Measurements from ENCODE around the gene CASR. TPM values are rescaled to one million over a fixed set of nuclear protein-coding genes. Genes with fewer than 3 reads are reported as not detected.

Gene CASR
- total and polyA plus RNA-seq, 8 donors, result 6.9 to 24.6 (median 10.5) TPM

GRCh38 chr3:122269045-122269444 lies 85.6 kb downstream of the CASR start:
- WGBS, 2 donors, result 73 to 84% methylated on average over 2 of the region's 2 CpGs
- no peak overlapping the region for H3K27ac ChIP-seq
- H3K4me3 ChIP-seq, result no peak overlapping the region

GRCh38 chr3:122271246-122271898 lies 87.9 kb downstream of the CASR start:
- Histone ChIP-seq H3K4me3 (no peak overlapping the region), H3K27ac (no peak overlapping the region), H3K4me1 (no peaks in the 10 kb centered on the region), H3K36me3 (no peaks in the 10 kb centered on the region), H3K27me3 (no peaks in the 10 kb centered on the region), H3K9me3 (no peaks in the 10 kb centered on the region)
- no peak for TF ChIP-seq CTCF (IDR thresholded peaks at IDR 0.05)
- DNase-seq (no peak), ATAC-seq (no peak), FAIRE-seq (no peak)
- intact Hi-C loops (cut with DNase I), result no loop called here
- WGBS, 2 donors, result 70 to 77% methylated on average over 3 of the region's 3 CpGs

More at GRCh38 chr3:122269045-122269444, 85.6 kb downstream of the CASR start:
- Histone ChIP-seq H3K4me1 (no peaks in the 10 kb centered on the region), H3K36me3 (no peaks in the 10 kb centered on the region), H3K27me3 (no peaks in the 10 kb centered on the region), H3K9me3 (no peaks in the 10 kb centered on the region)
- intact Hi-C loops (cut with DNase I), result no loop called here
- TF ChIP-seq CTCF (IDR thresholded peaks at IDR 0.05), result no peak
- no peak for DNase-seq
- ATAC-seq, result no peak
- FAIRE-seq, result no peak

- no peak for ATAC-seq
- no peaks in the 10 kb centered on the region for H3K9me3 ChIP-seq
- no peaks in the 10 kb centered on the region for H3K36me3 ChIP-seq
- TF ChIP-seq CTCF (IDR thresholded peaks at IDR 0.05), result no peak
- H3K4me1 ChIP-seq, result no peaks in the 10 kb centered on the region
- no peak for DNase-seq
- FAIRE-seq, result no peak
- intact Hi-C loops (cut with DNase I), result no loop called here
- H3K4me3 ChIP-seq, result no peak overlapping the region
- no peaks in the 10 kb centered on the region for H3K27me3 ChIP-seq
- no peak overlapping the region for H3K27ac ChIP-seq
These were observed 89.4 kb downstream of the CASR start for GRCh38 chr3:122272879-122273278.

GRCh38 chr3:122273498-122273897 lies 90.0 kb downstream of the CASR start:
- no peak for FAIRE-seq
- no peaks in the 10 kb centered on the region for H3K27me3 ChIP-seq
- H3K36me3 ChIP-seq, result no peaks in the 10 kb centered on the region
- intact Hi-C loops (cut with DNase I), result no loop called here
- no peaks in the 10 kb centered on the region for H3K9me3 ChIP-seq
- DNase-seq, result no peak
- H3K27ac ChIP-seq, result no peak overlapping the region
- no peak overlapping the region for H3K4me3 ChIP-seq
- no peak for TF ChIP-seq CTCF (IDR thresholded peaks at IDR 0.05)
- whole genome bisulfite sequencing, 2 donors, result 56 to 65% methylated on average over 2 of the region's 2 CpGs
- no peak for ATAC-seq
- H3K4me1 ChIP-seq, result no peaks in the 10 kb centered on the region

GRCh38 chr3:122281891-122282290 lies 98.4 kb downstream of the CASR start:
- DNase-seq (no peak), ATAC-seq (no peak), FAIRE-seq (no peak)
- intact Hi-C loops (cut with DNase I), result loop anchor here in 1 of 3 donors (10.0 kb wide), 1 partner anchor 187 kb away; no protein-coding TSS in a partner anchor
- H3K4me1 ChIP-seq, result no peaks in the 10 kb centered on the region
- no peak for TF ChIP-seq CTCF (IDR thresholded peaks at IDR 0.05)
- H3K27me3 ChIP-seq, result no peaks in the 10 kb centered on the region
- H3K4me3 ChIP-seq, result no peak overlapping the region
- WGBS, 2 donors, result 66 to 80% methylated on average over 3 of the region's 3 CpGs
- no peaks in the 10 kb centered on the region for H3K9me3 ChIP-seq
- H3K36me3 ChIP-seq, result no peaks in the 10 kb centered on the region
- H3K27ac ChIP-seq, result no peak overlapping the region
